Left lung (tissue), 10 donors: ENCODE data around the gene TSR1. TPM values are rescaled to one million over a fixed set of nuclear protein-coding genes. Genes with fewer than 3 reads are reported as not detected.
A peak's percentile ranks its signal among the peaks of the same experiment; 100 is the strongest.

Experiments used
- ATAC-seq: fragments of 200-7000 bp; cut with Tn5 transposase; one replicate; pipeline ENCODE4 v1.9.1; 2020; ENCODE audit warnings: moderate library complexity
- DNase-seq, 4 donors: peaks; one replicate each; pipeline ENCODE4 v3.0.0-alpha.2; 2013 to 2020
- H3K27ac ChIP-seq, 2 donors: fragments of 200-600 bp; sonication (generic) in 1 of 2; one replicate each; pipeline versions ENCODE4 v1.5.0 to v1.8.0; 2020 to 2021
- H3K27me3 ChIP-seq, 2 donors: fragments of 200-600 bp; sonication (generic) in 1 of 2; one replicate each; pipeline versions ENCODE4 v1.5.0 to v1.8.0; 2020 to 2021
- H3K36me3 ChIP-seq, 2 donors: fragments of 200-600 bp; sonication (generic) in 1 of 2; one replicate each; pipeline versions ENCODE4 v1.5.0 to v1.8.0; 2020 to 2021
- H3K4me1 ChIP-seq, 2 donors: fragments of 200-600 bp; one replicate each; pipeline ENCODE4 v1.8.0; 2021
- H3K4me3 ChIP-seq, 2 donors: fragments of 200-600 bp; sonication (generic) in 1 of 2; one replicate each; pipeline versions ENCODE4 v1.5.0 to v1.8.0; 2020 to 2021; ENCODE audit warnings: mild to moderate bottlenecking in 1 of 2
- H3K9me3 ChIP-seq, 2 donors: fragments of 200-600 bp; sonication (generic) in 1 of 2; one replicate each; pipeline versions ENCODE4 v1.5.0 to v1.8.0; 2020 to 2021
- CTCF ChIP-seq, 2 donors: fragments of 200-600 bp; sonication (generic) in 1 of 2; IDR thresholded peaks; one replicate each; pipeline versions ENCODE4 v1.5.0 to v1.8.0; 2021; ENCODE audit warnings: antibody characterized with exemption in 2 of 2
- intact Hi-C, 2 donors: fragments of 100-400 bp; cut with DNase I; formaldehyde crosslinking; loops; one replicate each; pipeline versions ENCODE4 v1.11.2 to v1.14.2; 2022
- polyA plus RNA-seq, 6 donors: library from polyadenylated mRNA; unstranded; fragments of 120-200 nt; gene quantifications; one replicate each; pipeline ENCODE4 v1.2.1, GENCODE V29; 2013; ENCODE audit not compliant: insufficient read length in 6 of 6
- total RNA-seq, 2 donors: library from RNA; stranded (reverse); fragmentation: NEBNext Ultra II Directional; extraction: Animal tissue kit (Norgen Biotek cat#: 25700); gene quantifications; one replicate each; pipeline ENCODE4 v1.2.1, GENCODE V29; 2021
- donor health status: DM: no; HTN: yes; CAD: no.
- donor health status: DM: no; HTN: no; CAD: no.

Gene TSR1
- total and polyA plus RNA-seq, 8 donors: 16.2 to 38.2 (median 35.6) TPM

GRCh38 chr17:2289878-2290478 lies 46.3 kb downstream of the TSR1 start:
- peaks cover 0 to 88% of the 10 kb centered on the region in 2 donors for H3K36me3 ChIP-seq

GRCh38 chr17:2283302-2283701 lies 53.0 kb downstream of the TSR1 start:
- H3K27me3 ChIP-seq: no peaks in the 10 kb centered on the region
- peaks cover 0 to 85% of the 10 kb centered on the region in 2 donors for H3K36me3 ChIP-seq
- ATAC-seq (no peak), DNase-seq (no peak)
- intact Hi-C loops: no loop called here
- H3K9me3 ChIP-seq: no peaks in the 10 kb centered on the region
- H3K4me1 ChIP-seq: peaks cover 0 to 16% of the 10 kb centered on the region in 2 donors
- H3K27ac ChIP-seq: no peak overlapping the region
- H3K4me3 ChIP-seq: no peak overlapping the region
- no peak for TF ChIP-seq CTCF (IDR thresholded peaks at IDR 0.05)

More at GRCh38 chr17:2289878-2290478, 46.3 kb downstream of the TSR1 start:
- Histone ChIP-seq H3K27ac (no peak overlapping the region), H3K4me1 (no peaks in the 10 kb centered on the region), H3K27me3 (no peaks in the 10 kb centered on the region), H3K4me3 (no peak overlapping the region), H3K9me3 (no peaks in the 10 kb centered on the region)
- no peak for TF ChIP-seq CTCF (IDR thresholded peaks at IDR 0.05)
- intact Hi-C loops: no loop called here
- DNase-seq (no peak), ATAC-seq (no peak)

- no peak overlapping the region for H3K27ac ChIP-seq
- intact Hi-C loops: no loop called here
- peak; percentile 50 to 68 for TF ChIP-seq CTCF (IDR thresholded peaks at IDR 0.05)
- ATAC-seq (peak; percentile 76), DNase-seq (peak in 2 of 4 donors; percentile 54 to 71)
- peaks cover 0 to 16% of the 10 kb centered on the region in 2 donors for H3K4me1 ChIP-seq
- peaks cover 0 to 85% of the 10 kb centered on the region in 2 donors for H3K36me3 ChIP-seq
- H3K4me3 ChIP-seq: no peak overlapping the region
- H3K9me3 ChIP-seq: no peaks in the 10 kb centered on the region
- no peaks in the 10 kb centered on the region for H3K27me3 ChIP-seq
Measured at GRCh38 chr17:2282297-2282873, 53.9 kb downstream of the TSR1 start.

- intact Hi-C loops: no loop called here
- DNase-seq (no peak), ATAC-seq (no peak)
- Histone ChIP-seq H3K9me3 (no peaks in the 10 kb centered on the region), H3K27ac (no peak overlapping the region), H3K4me1 (peaks cover 0 to 16% of the 10 kb centered on the region in 2 donors), H3K27me3 (no peaks in the 10 kb centered on the region), H3K4me3 (no peak overlapping the region), H3K36me3 (peaks cover 0 to 89% of the 10 kb centered on the region in 2 donors)
- no peak for TF ChIP-seq CTCF (IDR thresholded peaks at IDR 0.05)
Measured at GRCh38 chr17:2279707-2280106, 56.5 kb downstream of the TSR1 start.

- TF ChIP-seq CTCF (IDR thresholded peaks at IDR 0.05): no peak
- ATAC-seq: no peak
- no peak overlapping the region for H3K27ac ChIP-seq
- H3K36me3 ChIP-seq: peaks cover 0 to 92% of the 10 kb centered on the region in 2 donors
- intact Hi-C loops: no loop called here
- H3K4me3 ChIP-seq: no peak overlapping the region
- H3K27me3 ChIP-seq: no peaks in the 10 kb centered on the region
- H3K9me3 ChIP-seq: no peaks in the 10 kb centered on the region
- H3K4me1 ChIP-seq: peaks cover 0 to 10% of the 10 kb centered on the region in 2 donors
- no peak for DNase-seq
Measured at GRCh38 chr17:2277429-2278170, 58.7 kb downstream of the TSR1 start.
